HG03521 (cell line): ENCODE data around the gene TNNT2.

ENCODE experiments used
- ATAC-seq: cut with Tn5 transposase; IDR thresholded peaks from one replicate; pipeline ENCODE4 v1.9.1; 2021; ENCODE audit warnings: mild to moderate bottlenecking, moderate library complexity; ENCODE audit not compliant: unreplicated experiment

TNNT2 gene

DNA sequence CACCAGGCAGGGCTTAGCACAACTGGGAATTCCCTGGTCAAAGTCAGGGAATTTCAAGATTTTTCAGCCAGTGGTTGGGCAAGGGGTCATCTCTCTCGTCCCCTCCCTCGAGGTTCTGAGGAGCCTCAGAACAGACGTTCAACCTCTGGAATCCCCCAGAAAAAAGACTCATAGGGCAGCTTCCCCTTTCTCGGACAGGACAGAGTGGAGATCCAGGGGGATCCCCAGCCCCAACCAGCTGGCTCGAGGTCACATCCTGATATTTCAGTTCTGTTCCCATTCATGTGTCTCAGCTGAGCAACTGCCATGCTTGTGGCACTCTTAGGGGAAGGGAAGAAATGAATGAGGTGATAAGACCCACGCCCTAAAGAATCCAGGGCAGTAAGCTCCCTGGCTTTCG lies 26.6 kb upstream of the TNNT2 start:
- ATAC-seq = no peak

DNA sequence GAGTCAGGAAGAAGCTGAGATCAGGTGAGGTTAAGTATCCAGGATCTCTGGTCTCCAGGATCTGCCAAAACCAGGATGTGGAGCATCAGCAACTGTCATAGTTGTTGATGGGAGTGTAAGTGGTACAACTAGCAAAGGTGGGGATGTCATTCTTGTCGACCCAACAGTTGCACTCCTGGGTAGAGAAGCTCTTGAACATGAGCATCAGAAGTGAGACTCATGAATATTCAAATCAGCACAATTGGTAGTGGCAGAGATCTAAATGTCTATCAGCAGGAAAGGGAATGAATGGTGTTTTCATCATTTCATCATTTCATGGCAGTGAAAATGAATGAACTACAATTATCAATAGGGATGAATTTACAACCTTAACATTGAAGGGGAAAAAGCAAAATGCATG lies 25.9 kb upstream of the TNNT2 start:
- no peak for ATAC-seq

DNA sequence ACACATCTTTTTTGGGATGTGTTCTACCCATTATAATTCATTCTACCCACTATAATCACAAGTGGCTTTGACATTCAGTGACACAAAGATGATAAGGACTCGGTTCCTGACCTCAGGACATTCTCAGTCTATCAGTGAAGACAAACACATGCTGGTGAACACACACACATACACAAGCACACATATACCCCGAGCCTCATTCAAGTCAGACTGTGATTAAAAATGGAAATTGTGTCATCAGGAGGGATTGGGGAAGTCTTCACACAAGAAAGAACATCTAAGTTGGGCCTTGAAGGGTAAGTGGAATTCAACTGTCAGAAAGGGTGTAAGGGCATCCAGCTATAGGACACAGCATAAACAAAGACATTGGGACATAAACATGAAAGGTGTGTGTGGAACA lies 24.2 kb upstream of the TNNT2 start:
- no peak for ATAC-seq

DNA sequence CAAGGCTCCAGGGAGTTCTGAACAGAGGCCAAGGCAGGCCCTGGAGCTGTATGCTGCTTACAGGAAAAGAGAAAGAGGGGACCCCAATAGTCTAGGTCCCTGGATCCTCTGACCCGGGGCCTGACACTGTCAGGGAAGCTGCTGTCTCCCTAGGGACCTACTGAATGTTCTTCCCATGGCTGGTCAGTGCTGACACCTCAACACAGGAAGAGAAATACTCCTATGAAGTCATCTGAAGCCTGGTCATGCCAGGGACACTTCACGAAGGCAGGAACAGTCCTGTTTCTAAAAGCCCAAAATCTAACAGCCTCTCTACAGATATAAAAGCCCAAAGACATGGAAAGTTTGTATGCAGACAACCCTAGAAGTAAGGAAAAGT lies 23.4 kb upstream of the TNNT2 start:
- ATAC-seq = no peak

DNA sequence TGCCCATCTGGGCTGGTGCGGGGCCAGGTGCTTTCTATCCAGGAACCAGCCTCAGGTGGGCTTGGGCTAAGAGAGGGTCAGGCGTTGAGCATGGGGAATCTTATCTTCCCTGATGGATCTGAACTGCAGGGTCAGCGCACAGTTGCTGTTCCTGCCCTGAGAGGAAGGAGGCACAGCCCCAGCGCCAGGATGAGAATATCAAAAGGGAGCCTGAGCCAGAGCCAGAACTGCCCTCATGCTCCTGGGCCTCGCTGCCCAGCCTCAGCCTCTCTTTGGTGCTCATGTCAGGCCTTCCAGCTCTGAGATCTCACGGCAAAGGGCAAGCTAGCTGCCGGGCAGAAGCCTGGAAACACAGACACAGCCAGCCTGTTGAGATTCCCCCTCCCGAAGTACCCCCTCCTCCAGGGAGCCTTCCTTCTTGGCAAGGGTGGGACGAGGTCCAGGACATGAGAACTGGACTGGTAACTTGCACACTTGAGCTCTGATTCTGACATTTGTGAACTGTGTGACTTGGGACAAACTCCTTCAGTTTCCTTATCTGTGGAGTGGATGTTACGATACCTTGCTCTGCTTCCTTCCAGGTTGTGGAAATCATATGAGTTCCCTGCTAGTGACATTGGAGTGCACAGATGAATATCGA lies 22.9 kb upstream of the TNNT2 start:
- no peak for ATAC-seq

DNA sequence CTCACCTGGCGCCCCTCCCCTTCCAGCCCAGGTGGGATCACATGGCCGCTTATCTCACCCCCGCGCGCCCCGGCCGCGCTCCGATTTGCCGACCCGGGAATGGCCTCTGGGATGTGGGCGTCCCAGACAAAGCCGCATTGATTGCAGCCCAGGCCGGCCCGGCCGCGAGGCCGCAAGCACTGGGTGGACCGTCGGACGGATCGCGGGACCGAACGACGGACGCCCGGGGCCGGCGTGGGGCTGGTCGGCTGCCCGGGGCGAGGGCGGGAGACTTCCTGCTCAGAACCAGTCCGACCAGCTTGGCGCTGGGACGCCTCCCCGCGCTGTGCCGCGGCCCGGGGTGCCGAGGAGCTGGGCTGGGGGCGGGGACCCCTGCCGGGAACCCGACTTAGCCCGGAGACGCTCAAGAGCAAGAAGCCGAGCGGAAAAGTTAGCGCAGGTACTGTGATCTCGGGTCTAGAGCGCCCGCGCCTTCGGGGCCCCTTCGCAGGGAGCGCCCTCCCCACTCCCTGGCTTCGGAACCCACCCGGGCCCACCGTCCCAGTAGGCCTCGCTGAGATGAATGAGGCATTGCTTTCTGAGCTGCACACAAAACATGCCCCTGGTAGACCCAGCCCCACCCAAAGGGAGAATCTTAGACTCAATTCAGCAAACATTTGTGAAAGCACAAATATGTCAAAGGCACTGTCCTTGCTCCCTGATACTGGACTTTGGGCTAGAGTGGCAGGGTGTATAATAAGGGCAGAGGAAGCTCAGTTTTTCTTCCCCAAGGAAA lies 22.1 kb upstream of the TNNT2 start:
- no peak for ATAC-seq

DNA sequence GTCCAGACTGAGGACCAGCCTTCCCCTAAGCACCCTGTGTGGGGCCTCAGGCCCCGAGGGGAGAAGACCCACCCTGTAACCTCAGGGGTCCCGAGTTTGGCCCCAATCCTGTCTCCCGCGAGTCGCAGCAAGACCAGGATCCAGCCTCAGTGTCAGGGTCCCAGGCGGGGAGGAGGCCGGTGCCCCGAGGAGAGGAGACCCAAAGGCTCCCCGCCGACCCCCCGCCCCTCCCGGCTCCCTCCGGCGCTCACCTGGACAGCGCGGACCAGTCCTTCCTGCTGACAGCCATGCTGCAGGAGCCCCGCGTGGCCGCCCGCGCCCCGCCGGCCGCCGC lies 21.5 kb upstream of the TNNT2 start, which contains the start of gene LAD1:
Gene LAD1 (minus strand): TSS at position 307 of the 334 bp plus-strand sequence. CDS start 18 bp downstream, at position 289.
- ATAC-seq = no peak

DNA sequence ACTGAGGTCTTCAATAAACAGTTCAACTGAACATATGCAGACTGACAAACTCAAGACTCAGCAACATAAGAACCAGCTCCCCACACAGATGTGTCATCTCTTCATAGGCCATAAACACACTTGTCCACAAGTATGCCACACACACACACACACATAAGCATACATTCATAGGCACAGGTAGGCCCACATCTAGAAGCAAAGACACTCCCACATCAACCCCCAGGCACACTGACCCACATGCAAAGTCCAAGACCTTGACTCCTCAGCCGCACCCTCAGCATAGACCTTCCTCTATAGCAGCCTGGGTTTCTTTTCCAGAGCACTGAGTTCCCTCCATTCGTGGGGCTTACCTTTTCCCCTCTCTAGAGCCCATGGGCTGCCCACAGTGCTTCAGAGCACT lies 20.2 kb upstream of the TNNT2 start:
- ATAC-seq = no peak

DNA sequence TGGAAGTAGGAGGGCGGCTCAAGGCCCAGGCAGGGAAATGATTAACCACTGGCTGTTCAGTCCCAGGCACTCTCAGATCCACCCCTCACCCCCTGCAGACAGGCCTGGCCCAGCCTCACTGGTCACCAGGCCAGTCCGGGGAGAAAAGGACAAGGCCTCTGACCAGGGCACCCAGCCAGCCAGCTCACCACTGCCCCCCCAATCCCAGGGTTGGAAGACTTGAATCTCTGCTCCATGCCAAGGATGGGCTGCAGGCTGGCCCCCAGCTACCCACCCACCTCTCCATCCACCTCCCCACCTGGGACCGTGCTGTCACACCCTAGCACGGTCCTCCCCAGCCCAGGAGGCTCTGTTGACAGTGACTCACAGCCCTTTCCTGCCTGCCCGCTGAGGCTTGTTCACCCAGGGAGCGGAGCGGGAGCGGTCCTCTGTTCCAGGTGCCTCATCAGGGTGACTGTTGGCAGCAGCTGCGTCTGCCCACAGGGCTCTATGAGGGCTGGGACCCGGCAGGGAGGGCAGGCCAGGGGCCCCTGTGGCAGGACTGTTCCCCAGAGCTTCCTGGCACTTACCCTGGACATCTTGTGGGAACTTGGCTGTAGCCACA lies 19.5 kb upstream of the TNNT2 start:
- no peak for ATAC-seq

DNA sequence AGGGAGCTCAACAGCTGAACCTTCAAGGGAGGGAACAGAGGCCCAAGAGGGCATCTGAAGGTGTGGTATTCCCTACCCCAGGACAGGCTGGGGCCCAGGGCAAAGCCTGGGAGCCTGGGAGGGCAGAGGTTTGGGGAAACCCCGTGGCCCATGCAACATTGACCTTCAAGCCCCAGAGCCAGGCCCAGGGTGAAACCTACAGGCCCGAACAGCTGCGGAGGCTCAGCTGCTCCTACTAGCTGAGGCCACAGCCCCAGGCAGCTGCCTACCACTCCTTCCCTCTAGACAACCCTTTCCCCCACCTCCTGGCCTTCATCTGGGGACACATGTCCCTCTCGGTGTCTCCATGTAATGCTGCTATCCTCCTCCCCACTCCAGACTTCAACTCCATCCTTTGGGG lies 18.5 kb upstream of the TNNT2 start:
- no peak for ATAC-seq

DNA sequence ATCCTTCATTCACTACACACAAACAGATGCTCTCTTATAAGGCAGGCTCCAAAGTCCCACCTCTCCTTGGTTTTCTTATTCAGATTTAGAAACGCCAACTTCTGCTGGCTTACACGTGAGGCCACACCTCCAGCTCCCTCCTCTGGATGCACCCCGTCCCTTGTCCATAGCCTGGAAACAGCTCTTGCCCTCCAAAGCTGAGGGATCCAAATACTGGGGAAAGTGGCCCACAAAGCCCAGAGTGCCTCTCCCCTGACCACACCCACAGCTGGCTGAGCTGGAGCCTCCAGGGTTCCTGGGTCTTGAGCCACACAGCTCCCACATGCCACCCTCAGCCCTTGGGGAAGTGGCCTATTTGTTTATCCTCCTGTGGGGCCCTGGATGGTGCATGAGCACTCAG lies 17.1 kb upstream of the TNNT2 start:
- no peak for ATAC-seq

DNA sequence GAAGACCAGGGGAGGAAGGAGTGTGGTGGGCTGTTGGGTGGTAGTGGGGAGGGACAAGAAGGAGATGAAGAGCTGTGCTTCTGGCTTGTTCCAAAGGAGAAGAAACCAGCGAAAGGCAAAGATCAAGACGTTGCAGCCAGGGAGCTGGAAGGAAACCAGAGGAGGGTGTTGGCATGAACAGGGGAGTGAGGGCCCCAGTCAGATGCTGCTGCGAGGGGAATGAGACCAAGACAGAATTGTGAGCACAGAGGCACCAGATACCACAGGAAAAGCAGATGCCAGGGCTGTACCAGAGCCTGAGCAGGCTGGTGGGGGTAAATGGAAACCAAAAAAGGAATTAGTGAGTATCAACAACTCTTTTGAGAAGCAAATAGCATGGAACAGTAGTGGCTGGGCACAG lies 15.6 kb upstream of the TNNT2 start:
- no peak for ATAC-seq

DNA sequence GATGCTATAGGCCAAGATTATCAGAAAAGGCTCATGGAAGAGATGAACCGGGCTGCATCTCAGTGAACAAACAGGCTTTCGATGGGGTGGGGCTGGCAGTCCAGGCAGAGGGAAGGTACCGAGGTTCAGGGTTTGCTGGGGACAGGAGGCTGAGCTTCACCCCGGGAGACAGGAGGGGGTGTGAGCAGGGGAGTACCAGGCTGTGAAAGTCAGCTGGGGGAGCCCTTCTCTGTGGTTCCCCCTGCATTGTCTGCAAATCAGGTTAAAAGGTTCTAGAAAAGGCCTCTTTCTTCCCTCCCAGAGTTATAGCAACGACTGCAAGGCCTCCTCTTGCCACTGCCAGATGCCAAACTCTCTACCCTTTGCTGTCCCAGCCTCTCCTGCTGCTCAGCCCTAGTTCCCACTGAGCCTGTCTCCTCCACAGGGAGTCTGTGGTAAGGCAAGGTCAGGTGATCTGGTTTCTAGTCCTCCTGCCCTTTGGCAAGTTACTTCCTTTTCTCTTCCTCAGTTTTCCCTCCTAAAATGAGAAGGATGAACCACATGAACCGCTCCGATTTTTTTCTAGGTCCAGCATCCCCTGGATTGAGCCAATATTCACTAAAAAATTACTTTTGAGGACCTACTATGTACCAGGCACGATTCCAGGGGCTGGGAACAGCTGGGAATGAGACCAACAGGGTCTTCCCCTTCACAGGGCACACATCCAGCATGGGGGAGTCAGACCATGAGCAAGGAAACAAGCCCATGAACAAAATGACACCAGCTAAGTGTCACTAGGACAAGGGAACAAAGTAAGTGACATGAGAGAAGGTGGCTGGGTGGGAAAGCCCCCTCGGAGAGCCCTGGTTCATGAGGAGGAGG lies 14.4 kb upstream of the TNNT2 start:
- ATAC-seq = no peak

DNA sequence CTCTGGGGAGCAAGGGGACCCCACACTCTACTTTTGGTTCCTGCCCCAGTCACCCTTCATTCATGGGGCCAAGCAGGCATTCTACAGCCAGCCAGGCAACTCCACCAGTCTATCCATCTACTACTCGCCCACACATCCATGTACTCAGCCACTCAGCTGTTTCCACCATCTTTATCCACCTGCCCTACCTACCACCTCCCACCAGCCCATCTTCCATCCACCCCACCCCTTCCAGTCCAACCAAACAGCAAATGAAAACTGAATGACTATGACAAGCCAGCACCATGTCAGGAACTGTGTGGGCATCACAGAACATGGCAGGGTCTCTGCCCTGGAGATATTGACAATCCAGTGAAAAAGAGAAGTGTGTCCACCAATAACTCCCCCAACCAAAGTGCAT lies 13.7 kb upstream of the TNNT2 start:
- ATAC-seq = no peak

DNA sequence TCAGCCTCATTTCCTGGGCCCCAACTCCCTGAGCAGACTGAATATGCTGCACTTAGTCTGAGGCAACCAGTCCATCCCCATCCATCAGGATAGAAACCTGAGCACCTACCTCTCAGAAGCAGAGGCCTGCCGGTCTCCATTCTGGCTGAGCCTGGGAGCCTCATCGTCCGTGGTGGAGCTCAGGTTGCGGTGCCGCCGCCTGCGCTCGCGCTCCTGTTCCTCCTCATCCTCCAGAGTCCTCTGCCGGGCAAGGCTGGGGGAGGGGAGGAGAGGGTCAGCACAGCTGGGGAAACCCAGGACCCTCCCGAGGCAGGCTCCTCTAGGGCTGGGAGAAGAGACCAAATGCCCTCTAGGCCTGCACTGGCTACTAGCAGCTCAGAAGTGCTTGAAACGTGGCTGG lies 11.6 kb upstream of the TNNT2 start:
- ATAC-seq = no peak

DNA sequence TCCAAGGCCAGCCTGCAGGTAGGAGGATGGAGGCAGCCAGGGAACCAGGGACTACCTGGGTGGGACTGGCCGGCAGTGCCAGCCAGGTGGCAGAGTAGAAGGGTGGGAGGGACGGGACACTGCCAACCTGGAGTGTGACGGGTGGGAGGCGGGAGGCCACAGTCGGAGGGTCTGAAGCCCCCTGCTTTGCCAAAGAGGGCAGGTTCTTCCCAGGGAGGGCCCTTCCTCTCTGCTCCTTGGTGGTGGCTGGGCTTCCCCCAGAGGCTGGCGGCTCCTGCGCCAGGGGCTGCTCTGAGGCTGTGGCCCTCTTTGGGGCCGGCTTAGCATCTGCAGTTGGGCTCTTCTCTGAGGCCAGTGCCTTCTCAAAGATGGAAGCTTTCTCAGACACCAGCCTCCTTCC lies 8.7 kb upstream of the TNNT2 start:
- no peak for ATAC-seq

DNA sequence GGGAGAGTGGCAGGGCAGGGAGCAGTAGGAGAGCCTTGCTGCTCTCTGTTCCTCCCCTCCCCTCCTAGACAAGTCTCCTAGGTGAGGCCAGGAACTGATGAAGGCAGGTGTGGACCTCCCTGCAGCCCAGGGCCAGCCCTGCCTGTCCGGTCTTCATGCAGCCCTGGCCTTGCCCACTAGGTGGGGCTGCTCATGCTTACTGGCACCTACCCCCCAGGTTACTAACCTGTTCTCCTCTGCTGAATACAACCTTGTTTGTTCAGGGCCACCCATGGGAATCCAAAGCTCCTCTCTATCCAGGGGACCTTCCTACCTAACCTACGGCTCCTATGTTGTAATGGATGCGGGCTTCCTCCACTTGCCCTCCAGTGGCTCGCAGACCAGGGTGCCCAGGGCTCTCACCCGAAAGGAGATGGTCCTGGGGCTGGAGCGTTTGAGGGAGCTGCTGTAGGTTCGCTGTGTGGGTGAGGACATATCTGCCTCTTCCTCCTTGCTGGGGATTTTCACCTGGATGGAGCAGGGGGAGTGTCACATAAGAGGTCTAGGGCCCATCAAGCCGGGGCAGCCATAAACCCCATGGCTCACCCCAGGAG lies 7.9 kb upstream of the TNNT2 start:
- ATAC-seq = no peak

DNA sequence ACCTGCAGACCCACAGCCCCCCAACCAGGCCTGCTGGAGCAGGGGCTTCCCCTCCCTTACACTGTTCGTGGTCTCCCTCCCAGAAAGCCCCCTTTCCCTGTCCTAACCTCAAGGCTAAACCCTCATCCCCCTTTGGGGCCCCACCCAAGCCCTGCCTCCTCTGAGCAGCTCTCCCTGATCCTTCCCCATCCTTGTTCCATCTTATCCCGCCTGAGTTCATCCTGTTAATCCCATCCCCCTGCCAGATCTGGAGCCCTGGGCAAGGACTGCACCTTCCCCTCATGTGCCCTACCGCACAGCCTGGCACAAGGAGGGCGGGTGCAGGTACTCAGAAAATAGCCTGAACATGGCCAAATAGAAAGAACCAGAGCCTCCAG lies 6.9 kb upstream of the TNNT2 start:
- no peak for ATAC-seq

DNA sequence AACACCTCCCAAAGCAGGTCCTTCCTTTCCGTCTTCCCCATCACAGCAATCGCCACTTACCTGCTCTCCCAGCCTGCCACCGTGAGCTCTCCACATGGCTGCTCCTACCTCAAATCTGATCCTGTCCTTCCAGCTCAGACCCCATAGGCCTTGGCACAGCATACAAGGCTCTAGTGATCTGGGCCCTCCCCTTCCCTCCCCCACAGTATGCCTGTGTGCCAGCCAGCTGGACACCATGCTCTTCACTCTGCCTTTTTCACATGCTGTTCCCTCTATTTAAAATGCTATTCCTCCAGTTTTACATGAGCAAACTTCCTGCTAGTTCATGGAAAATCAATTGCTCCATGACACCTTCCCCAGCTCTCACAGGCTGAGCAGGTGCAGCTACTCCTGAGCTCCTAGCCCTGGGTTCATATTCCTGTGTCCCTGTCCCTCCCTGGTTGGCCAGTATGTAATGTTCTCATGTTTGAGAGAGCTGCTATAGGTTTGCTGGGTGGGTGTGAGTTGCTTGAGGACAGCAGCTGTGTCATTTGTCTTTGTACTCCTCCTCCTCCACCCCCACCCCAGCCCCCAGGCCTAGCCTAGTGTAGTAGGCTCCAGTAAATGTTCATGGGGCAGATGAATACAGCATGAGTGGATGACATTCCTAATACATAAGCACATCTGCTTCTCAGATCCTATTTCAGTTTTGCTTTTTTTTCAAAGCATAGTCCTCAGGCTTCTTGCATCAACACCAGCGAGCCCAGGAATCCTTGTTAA lies 6.3 kb upstream of the TNNT2 start:
- no peak for ATAC-seq

DNA sequence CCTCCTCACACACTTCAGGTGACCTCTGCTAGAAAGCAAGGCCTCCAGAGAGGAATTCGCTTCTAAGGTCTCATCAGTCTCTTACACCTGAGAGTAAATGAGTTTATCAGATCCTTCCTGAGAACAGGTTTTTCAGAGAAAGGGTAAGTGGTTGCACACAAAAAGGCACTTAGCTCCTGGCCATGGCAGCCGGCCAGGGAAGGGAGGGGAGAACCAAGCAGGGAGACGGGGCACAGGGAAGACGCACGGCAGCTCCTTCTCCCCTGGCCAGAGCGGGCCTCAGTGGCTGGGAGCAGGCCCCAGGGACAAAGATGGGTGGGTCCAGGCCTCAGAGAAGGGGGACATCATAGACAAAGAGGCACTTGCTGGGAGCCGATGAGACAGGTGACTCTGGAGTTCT lies 3.6 kb upstream of the TNNT2 start:
- no peak for ATAC-seq
